Occipital lobe (tissue), 2 donors: ENCODE measurements around the gene SLC35F3. TPM values are rescaled to one million over a fixed set of nuclear protein-coding genes. Genes with fewer than 3 reads are reported as not detected.

Experiments used
- DNase-seq: peaks from one replicate; lab custom pipeline; 2025; lab: John Stamatoyannopoulos, UW
- total RNA-seq: library from RNA; depleted of rRNA; stranded (reverse); fragments of >200 nt; gene quantifications from one replicate; pipeline ENCODE4 v1.2.3, GENCODE V29; 2014

SLC35F3 gene
- total RNA-seq, 1 donor from 2014 or later, result 0.78 TPM

DNA sequence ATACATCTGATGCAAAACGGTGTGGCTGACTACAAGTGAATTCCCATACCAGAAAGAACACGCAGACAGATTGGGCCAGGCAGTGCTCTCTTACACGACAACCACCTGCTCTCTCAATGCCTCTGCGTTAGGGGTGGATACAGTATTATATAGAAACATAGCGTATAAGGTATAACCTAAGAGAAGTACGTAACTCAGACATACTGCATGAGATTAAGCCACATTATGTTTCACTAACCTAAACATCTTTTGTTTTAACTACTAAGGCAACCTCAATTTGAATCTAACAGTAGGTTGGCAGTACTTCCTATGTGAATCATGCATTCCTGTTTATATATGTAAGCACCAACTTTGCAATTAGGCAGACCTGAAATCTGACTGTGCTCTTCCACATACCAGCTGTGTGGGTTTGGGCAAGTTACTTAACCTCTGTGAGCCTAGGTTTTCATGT lies 410.6 kb downstream of the SLC35F3 start:
- DNase-seq, result no peak

DNA sequence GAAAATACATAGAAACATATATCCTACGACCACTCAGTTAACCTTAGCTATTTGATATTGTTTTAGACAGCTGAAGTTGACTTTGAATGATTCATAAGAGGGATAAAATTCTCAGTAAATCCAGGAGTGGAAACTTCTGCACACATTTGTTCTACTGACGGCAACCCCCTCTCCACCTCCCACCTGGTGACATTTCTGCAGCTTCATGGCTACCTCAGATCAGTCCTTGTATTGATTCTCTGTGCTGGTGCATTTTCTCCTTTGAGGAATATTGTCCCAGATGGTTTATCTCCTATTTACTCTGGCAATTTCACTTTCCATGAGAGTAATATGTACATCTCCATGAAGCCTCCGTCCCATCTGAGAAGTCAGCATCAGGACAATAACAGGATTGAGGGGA lies 411.1 kb downstream of the SLC35F3 start:
- no peak for DNase-seq

DNA sequence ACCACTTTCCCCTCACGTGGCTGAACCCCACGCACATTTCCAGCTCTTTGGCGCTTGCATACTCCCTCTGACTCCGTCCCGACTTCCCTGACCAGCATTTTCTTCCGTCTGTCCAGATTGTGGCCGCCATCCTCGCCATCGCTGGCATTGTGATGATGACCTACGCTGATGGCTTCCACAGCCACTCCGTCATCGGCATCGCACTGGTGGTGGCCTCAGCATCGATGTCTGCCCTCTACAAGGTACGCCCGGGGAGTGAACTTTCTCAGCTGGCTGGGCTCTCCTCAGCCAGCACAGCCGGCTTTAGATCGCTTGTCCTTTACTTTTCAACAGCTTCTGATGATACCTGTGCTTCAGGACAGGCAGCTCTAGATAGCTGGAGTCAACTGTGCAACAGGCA lies 412.0 kb downstream of the SLC35F3 start:
- DNase-seq, result no peak

DNA sequence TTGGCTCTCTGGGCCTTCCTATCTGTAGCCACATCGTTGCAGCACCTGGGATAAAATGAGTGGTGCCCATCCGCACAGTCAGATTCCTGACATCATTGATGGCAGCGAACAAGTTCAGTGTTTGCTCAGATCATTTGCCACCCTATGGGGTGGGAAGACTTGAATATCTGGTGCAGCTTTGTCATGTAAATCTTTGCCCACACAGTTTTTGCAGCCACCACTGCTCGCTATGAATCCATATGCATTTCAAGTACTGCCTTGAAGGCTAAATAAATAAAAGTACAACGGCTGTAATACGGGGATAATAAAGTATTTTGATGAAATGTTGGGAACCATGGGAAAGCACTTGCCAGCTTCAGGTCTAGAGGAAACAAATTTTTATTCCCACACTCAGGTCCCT lies 412.5 kb downstream of the SLC35F3 start:
- DNase-seq, result no peak

- DNase-seq, result no peak
Observed at GRCh38 chr1:234320069-234320468, 415.6 kb downstream of the SLC35F3 start.

DNA sequence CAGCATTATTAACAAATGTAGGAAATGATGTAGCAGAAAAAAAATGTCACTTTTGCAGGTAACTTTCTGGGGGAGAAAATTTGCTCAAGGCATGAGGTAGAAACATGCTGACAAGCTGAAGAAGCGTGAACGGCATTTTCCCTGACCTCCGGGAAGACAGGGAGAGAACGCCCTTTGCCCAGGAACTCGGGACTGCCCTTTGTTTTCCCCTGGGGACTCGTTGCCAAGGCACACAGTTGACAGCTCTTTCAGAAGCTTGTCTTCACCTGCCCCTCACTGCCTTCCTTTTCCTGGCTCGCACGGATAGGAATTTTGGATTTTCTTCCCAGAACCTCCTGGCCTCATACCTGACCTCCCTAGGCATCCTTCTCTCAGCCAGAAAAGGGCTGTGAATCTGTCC lies 416.1 kb downstream of the SLC35F3 start:
- DNase-seq, result no peak

DNA sequence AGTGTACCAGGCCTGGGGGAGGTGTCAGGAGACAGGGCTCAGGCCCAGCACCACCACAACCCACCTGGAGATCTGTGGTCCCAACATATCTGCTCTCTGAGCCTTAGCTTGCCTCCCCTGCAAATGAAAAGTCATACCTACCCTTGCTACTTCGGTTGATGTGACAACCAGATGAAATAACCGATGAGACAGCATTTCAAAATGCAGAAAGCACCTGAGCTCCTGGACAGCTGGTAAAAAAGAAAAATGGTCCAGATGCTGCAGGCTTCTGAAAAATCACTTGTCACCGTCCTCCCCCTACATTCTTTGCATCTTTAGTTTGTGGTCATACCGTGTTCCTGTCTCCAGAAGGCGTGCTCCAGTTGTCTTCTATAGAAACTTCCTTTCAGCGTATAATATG lies 416.8 kb downstream of the SLC35F3 start:
- DNase-seq, result no peak

DNA sequence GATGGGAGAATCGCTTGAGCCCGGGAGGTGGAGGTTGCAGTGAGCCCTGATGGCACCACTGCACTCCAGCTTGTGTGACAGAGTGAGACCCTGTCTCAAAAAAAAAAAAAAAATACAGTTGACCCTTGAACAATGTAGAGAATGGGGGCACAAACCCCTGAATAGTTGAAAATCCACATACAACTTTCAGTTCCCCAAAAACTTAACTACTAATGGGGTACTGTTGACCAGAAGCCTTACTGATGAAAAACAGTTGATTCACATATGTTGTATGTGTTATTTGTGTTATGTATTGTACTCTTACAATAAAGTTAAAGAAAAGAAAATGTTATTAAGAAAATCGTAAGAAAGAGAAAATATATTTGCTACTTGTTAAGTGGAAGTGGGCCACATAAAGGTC lies 417.6 kb downstream of the SLC35F3 start:
- DNase-seq, result no peak

GRCh38 chr1:234322979-234323378 lies 418.5 kb downstream of the SLC35F3 start:
- no peak for DNase-seq

GRCh38 chr1:234324821-234325220 lies 420.3 kb downstream of the SLC35F3 start:
- DNase-seq, result no peak

GRCh38 chr1:234325878-234326496 lies 421.5 kb downstream of the SLC35F3 start:
- DNase-seq, result no peak

GRCh38 chr1:234326497-234327366 lies 422.3 kb downstream of the SLC35F3 start:
- DNase-seq, result no peak

DNA sequence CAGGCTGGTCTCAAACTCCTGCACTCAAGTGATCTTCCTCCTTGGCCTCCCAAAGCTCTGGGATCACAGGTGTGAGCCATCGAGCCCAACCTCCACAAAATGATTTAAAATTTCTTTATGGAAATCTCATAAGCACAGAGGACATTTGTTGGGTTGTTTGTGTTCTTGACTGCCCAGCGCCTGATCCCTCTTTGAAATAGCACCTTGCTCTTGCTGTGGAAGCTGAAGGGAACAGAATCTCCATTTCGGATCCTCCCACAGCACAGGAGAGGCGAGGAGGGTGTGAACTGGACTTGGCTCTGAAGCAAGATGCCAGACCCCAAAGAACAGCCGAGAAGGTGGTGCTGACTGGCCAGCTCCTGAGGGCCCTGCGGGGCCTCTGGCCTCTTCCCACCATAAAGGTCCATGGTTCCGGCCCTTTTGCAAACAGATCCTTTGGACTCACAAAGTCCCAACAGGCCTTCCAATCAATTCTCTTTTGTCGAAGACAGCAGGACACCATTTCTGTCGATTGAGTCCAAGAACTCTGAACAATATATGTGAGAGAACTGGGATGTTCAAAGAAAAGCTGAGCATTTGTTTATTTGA lies 423.2 kb downstream of the SLC35F3 start:
- no peak for DNase-seq

- no peak for DNase-seq
Observed at GRCh38 chr1:234330843-234331215, 426.4 kb downstream of the SLC35F3 start.

DNA sequence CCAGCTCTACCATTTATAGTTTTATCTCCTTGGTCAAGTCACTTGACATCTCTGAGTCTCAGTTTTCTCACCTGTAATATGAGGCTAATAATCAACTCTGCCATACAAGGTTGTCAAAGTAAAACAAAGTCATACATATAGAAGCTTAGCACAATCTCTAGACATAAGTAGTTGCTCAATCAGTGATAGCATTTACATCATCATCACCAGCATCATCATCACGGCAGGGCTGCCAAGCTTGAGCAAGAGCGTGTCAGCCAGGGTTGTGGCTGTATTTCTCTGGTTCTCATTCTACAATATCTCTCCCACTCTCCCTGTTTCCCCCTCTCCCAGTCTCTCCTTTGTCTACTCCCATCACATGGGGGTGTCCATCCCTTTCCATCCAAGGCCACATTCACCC lies 427.0 kb downstream of the SLC35F3 start:
- no peak for DNase-seq

- DNase-seq, result no peak
Observed at GRCh38 chr1:234336359-234336758, 431.9 kb downstream of the SLC35F3 start.

GRCh38 chr1:234337233-234337632 lies 432.8 kb downstream of the SLC35F3 start:
- DNase-seq, result no peak

DNA sequence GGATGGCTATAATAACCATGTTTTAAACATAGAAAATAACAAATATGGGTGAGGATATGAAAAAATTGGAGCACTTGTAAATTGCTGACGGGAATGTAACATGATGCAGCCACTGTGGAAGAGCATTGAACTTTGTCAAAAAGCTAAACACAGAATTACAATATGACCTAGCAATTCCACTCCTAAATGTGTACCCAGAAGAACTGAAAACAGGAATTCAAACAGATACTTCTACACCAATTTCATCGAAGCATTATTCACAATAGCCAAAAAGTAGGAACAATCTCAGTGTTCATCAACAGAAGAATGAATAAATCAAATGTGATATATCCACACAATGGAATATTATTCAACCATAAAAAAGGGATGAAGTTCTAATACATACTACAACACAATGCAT lies 436.1 kb downstream of the SLC35F3 start:
- DNase-seq, result no peak

DNA sequence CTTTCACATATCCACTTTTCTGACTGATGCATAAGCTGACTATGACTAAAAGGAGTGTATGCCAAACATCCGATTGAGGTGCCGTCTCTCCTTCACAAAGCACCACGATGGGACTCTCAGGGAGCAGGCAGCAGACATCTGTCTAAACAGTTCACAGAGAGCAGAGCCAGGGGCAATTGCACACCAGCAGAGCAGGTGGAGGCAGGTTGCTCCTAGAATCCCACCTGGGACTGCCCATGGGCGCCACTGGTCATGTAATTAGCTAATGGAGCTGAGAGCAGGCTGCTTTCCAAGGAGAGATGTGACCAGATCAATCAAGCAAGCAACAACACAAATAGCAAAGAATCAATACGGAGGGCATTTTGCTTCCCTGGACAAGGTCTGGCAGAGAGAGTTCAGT lies 438.3 kb downstream of the SLC35F3 start:
- no peak for DNase-seq

GRCh38 chr1:234345237-234345636 lies 440.8 kb downstream of the SLC35F3 start:
- no peak for DNase-seq

DNA sequence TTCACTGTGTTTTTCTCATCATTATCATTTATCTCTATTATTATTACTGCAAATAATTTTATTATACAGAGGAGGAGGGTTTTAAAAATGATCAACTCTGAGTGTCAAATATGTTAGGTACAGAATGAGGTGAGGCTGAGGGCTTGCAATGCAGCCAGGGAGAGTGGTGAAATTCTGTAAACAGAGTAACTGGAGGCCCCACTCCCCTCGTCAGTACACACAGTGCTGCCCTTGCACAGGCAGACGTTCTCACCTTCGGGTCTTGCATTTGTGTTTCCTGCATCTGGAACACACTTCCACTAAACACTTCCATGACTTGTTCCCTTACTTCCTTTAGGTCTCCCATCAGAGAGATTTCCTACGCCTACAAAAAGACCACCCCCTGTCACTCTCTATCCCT lies 444.5 kb downstream of the SLC35F3 start:
- no peak for DNase-seq

GRCh38 chr1:234355782-234356510 lies 451.5 kb downstream of the SLC35F3 start:
- no peak for DNase-seq
